HEK293 (cell line): Measurements from ENCODE around the gene VANGL2.

Source experiments
- CTCF ChIA-PET: fragments of 350-600 bp; formaldehyde crosslinking; extraction: SDS; loops from one replicate; lab custom pipeline; 2021; ENCODE audit warnings: antibody characterized with exemption; lab: Yijun Ruan, JAX
- POLR2A ChIA-PET: fragments of 300-600 bp; formaldehyde crosslinking; extraction: SDS; loops from one replicate; lab custom pipeline; 2020; ENCODE audit warnings: antibody characterized with exemption, inconsistent platforms; lab: Yijun Ruan, JAX
- H3K27ac ChIP-seq: fragments of 200-500 bp; sonication (Bioruptor generic); 2 replicates; pipeline ENCODE4 v1.5.1; 2014; ENCODE audit warnings: low read depth, low read length, control low read depth, inconsistent platforms; ENCODE audit errors: extremely low read depth
- H3K36me3 ChIP-seq, 2 experiments: fragments of 200-500 bp in 1 of 2; sonication (Bioruptor generic) in 1 of 2; 1 replicate in 1 of 2; 2 replicates in 1 of 2; pipeline ENCODE4 v1.5.1; 2014 to 2017; ENCODE audit warnings: inconsistent platforms in 2 of 2, low read length in 2 of 2; ENCODE audit not compliant: control insufficient read depth in 2 of 2, insufficient read depth in 1 of 2
- H3K4me1 ChIP-seq: fragments of 200-500 bp; sonication (Bioruptor generic); 2 replicates; pipeline ENCODE4 v1.5.1; 2014; ENCODE audit warnings: mild to moderate bottlenecking, low read length, inconsistent platforms; ENCODE audit not compliant: control insufficient read depth, insufficient read depth
- H3K4me3 ChIP-seq: 2 replicates; pipeline ENCODE4 v1.5.1; 2011; ENCODE audit warnings: low read depth, mild to moderate bottlenecking, control low read depth, low read length, moderate library complexity
- H3K9me3 ChIP-seq: fragments of 200-500 bp; sonication (Bioruptor generic); 2 replicates; pipeline ENCODE4 v1.5.1; 2014; ENCODE audit warnings: low read depth, low read length, inconsistent platforms; ENCODE audit not compliant: control insufficient read depth, insufficient read depth
- GLI2 ChIP-seq: fragments of 450-650 bp; formaldehyde crosslinking; IDR thresholded peaks from 2 replicates; pipeline ENCODE4; 2017; ENCODE audit warnings: missing biosample characterization, missing genetic modification characterization, low read depth, borderline replicate concordance
- HIC1 ChIP-seq: fragments of 450-650 bp; formaldehyde crosslinking; IDR thresholded peaks from 2 replicates; pipeline ENCODE4 v1.5.1; 2016; ENCODE audit warnings: missing biosample characterization, missing genetic modification characterization
- TSHZ1 ChIP-seq: fragments of 450-650 bp; formaldehyde crosslinking; IDR thresholded peaks from 2 replicates; pipeline ENCODE4 v1.5.1; 2016; ENCODE audit warnings: missing biosample characterization, missing genetic modification characterization, borderline replicate concordance
- ZBTB44 ChIP-seq: fragments of 450-650 bp; IDR thresholded peaks from 2 replicates; pipeline ENCODE4 v1.5.1; 2018; ENCODE audit warnings: missing biosample characterization, mild to moderate bottlenecking, missing genetic modification characterization
- ZBTB7A ChIP-seq: fragments of 450-650 bp; formaldehyde crosslinking; IDR thresholded peaks from 2 replicates; pipeline ENCODE4 v1.5.1; 2016; ENCODE audit warnings: low read depth, missing biosample characterization, missing genetic modification characterization
- ZNF174 ChIP-seq: fragments of 450-650 bp; formaldehyde crosslinking; IDR thresholded peaks from 2 replicates; pipeline ENCODE4 v1.5.0; 2017; ENCODE audit warnings: missing biosample characterization, mild to moderate bottlenecking, missing genetic modification characterization
- ZNF2 ChIP-seq: fragments of 450-650 bp; formaldehyde crosslinking; IDR thresholded peaks from 2 replicates; pipeline ENCODE4 v1.5.1; 2016; ENCODE audit warnings: missing biosample characterization, missing genetic modification characterization
- ZNF214 ChIP-seq: fragments of 450-650 bp; formaldehyde crosslinking; IDR thresholded peaks from 2 replicates; pipeline ENCODE4 v1.5.1; 2017; ENCODE audit warnings: missing biosample characterization, mild to moderate bottlenecking, missing genetic modification characterization, borderline replicate concordance
- ZNF311 ChIP-seq: fragments of 450-650 bp; formaldehyde crosslinking; IDR thresholded peaks from 2 replicates; pipeline ENCODE4 v1.5.1; 2017; ENCODE audit warnings: missing biosample characterization, missing genetic modification characterization, borderline replicate concordance
- ZNF426 ChIP-seq: fragments of 450-650 bp; formaldehyde crosslinking; IDR thresholded peaks from 2 replicates; pipeline ENCODE4 v1.5.1; 2017; ENCODE audit warnings: missing biosample characterization, missing genetic modification characterization, mild to moderate bottlenecking, inconsistent platforms, moderate library complexity
- ZNF510 ChIP-seq: fragments of 450-650 bp; formaldehyde crosslinking; IDR thresholded peaks from 2 replicates; pipeline ENCODE4 v1.5.1; 2018; ENCODE audit warnings: mild to moderate bottlenecking, missing genetic modification characterization, missing biosample characterization; ENCODE audit not compliant: insufficient replicate concordance
- ZNF549 ChIP-seq: fragments of 450-650 bp; IDR thresholded peaks from 2 replicates; pipeline ENCODE4 v1.5.1; 2018; ENCODE audit warnings: missing biosample characterization, missing genetic modification characterization, mild to moderate bottlenecking, inconsistent platforms, moderate library complexity
- ZNF558 ChIP-seq: fragments of 450-650 bp; formaldehyde crosslinking; IDR thresholded peaks from 2 replicates; pipeline ENCODE4 v1.5.1; 2016; ENCODE audit warnings: missing biosample characterization, missing genetic modification characterization
- ZNF701 ChIP-seq: fragments of 450-650 bp; formaldehyde crosslinking; IDR thresholded peaks from 2 replicates; pipeline ENCODE4 v1.5.1; 2016; ENCODE audit warnings: missing biosample characterization, missing genetic modification characterization
- ZNF777 ChIP-seq: fragments of 450-650 bp; formaldehyde crosslinking; IDR thresholded peaks from 2 replicates; pipeline ENCODE4 v1.5.1; 2017; ENCODE audit warnings: missing biosample characterization, missing genetic modification characterization, borderline replicate concordance
- ZSCAN5A ChIP-seq: fragments of 450-650 bp; formaldehyde crosslinking; IDR thresholded peaks from 2 replicates; pipeline ENCODE4 v1.5.1; 2016; ENCODE audit warnings: missing biosample characterization, missing genetic modification characterization

Gene VANGL2

GRCh38 chr1:160429702-160430535, 29.6 kb downstream of the VANGL2 start:
- CTCF ChIA-PET: interaction anchor here (0.6 to 2.0 kb wide), 10 partner anchors 11 to 244 kb away, joined by 3 to 24 read pairs (median 4); no protein-coding TSS in a partner anchor
- H3K27ac ChIP-seq: no peak overlapping the region
- TF ChIP-seq ZBTB7A (tag by site-specific recombination) (no peak), TSHZ1 (tag by site-specific recombination) (no peak), ZNF510 (tag by site-specific recombination) (no peak), ZNF2 (tag by site-specific recombination) (no peak), ZNF777 (tag by site-specific recombination) (no peak), ZSCAN5A (tag by site-specific recombination) (no peak), HIC1 (tag by site-specific recombination) (no peak), ZNF549 (tag by site-specific recombination) (no peak), GLI2 (tag by site-specific recombination) (no peak), ZNF214 (no peak), ZNF558 (tag by site-specific recombination) (no peak), ZNF426 (no peak), ZBTB44 (tag by site-specific recombination) (no peak), ZNF174 (no peak), ZNF701 (tag by site-specific recombination) (no peak), ZNF311 (tag by site-specific recombination) (no peak)
- H3K4me3 ChIP-seq: no peak overlapping the region
- no peaks in the 10 kb centered on the region for H3K9me3 ChIP-seq
- POLR2A ChIA-PET: interaction anchor here (0.5 kb wide), 1 partner anchor 84 kb away, joined by 6 read pairs; no protein-coding TSS in a partner anchor
- no peaks in the 10 kb centered on the region for H3K4me1 ChIP-seq
- H3K36me3 ChIP-seq: peaks cover 0 to 29% of the 10 kb centered on the region in 2 experiments; a peak in 1 of 3 replicates
